GM21367 (cell line): ENCODE data around the gene TMEM115.

Experiments used
- ATAC-seq: cut with Tn5 transposase; IDR thresholded peaks from one replicate; pipeline ENCODE4 v1.9.1; 2021; ENCODE audit not compliant: unreplicated experiment

TMEM115 gene

GRCh38 chr3:50358911-50359759 is at the start of gene TMEM115:
Gene TMEM115 (minus strand): TSS chr3:50359521. CDS start chr3:50359063, 458 bp downstream.
- ATAC-seq: peak; percentile 98

- ATAC-seq: no peak
Measured at GRCh38 chr3:50408443-50408944, 49.2 kb upstream of the TMEM115 start.

- ATAC-seq: no peak
Measured at GRCh38 chr3:50406487-50406886, 47.2 kb upstream of the TMEM115 start.

- no peak for ATAC-seq
Measured at GRCh38 chr3:50405249-50405648, 45.9 kb upstream of the TMEM115 start.

- ATAC-seq: no peak
Measured at GRCh38 chr3:50401978-50402595, 42.8 kb upstream of the TMEM115 start.

- no peak for ATAC-seq
Measured at GRCh38 chr3:50396502-50396901, 37.2 kb upstream of the TMEM115 start.

- no peak for ATAC-seq
Measured at GRCh38 chr3:50395070-50395860, 35.9 kb upstream of the TMEM115 start.

GRCh38 chr3:50393061-50393460 is 33.7 kb upstream of the TMEM115 start:
- no peak for ATAC-seq

- no peak for ATAC-seq
Measured at GRCh38 chr3:50392101-50392715, 32.9 kb upstream of the TMEM115 start.

- ATAC-seq: no peak
Measured at GRCh38 chr3:50390508-50391224, 31.3 kb upstream of the TMEM115 start.

- ATAC-seq: no peak
Measured at GRCh38 chr3:50389414-50389767, 30.1 kb upstream of the TMEM115 start.

GRCh38 chr3:50388720-50389413 is 29.5 kb upstream of the TMEM115 start:
- ATAC-seq: no peak

- ATAC-seq: no peak
Measured at GRCh38 chr3:50388016-50388719, 28.8 kb upstream of the TMEM115 start.

GRCh38 chr3:50385754-50386153 is 26.4 kb upstream of the TMEM115 start:
- ATAC-seq: no peak

- no peak for ATAC-seq
Measured at GRCh38 chr3:50383750-50384149, 24.4 kb upstream of the TMEM115 start.

- ATAC-seq: no peak
Measured at GRCh38 chr3:50382722-50383121, 23.4 kb upstream of the TMEM115 start.

GRCh38 chr3:50381383-50381782 is 22.1 kb upstream of the TMEM115 start:
- no peak for ATAC-seq

- ATAC-seq: no peak
Measured at GRCh38 chr3:50380405-50381085, 21.2 kb upstream of the TMEM115 start.

- ATAC-seq: no peak
Measured at GRCh38 chr3:50378757-50379156, 19.4 kb upstream of the TMEM115 start.
